ENCODE results near the gene SCMH1.

DNA sequence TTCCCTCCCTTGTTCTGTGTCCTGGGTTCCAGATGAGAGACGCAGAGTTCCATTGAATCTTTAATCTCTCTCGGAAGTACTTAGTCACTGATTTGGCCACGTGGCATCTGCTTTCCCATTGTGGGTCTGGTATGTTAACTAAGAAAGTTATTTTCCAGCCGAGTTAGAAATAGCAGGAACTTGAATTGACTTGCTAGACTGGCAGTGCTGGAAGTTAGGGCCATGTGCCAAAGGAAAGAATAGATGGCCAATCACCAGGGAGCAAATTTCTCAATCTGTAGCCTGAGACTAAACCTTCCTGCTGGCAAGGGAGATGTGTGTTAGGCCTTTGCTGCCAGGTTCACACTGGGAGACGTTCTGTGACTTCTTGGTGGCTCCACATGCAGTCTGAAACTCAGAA, 196.4 kb downstream of the SCMH1 start:
- no peak for TF ChIP-seq POLR2A (IDR thresholded peaks at IDR 0.05)
- no peak for TF ChIP-seq CTCF (IDR thresholded peaks at IDR 0.05)
